ENCODE results near the gene OR10P1.
"Not testable (repeated sequence)": the region's sequence is repeated elsewhere in the genome, so short reads cannot be mapped to it uniquely, and the experiment has no call there.

DNA sequence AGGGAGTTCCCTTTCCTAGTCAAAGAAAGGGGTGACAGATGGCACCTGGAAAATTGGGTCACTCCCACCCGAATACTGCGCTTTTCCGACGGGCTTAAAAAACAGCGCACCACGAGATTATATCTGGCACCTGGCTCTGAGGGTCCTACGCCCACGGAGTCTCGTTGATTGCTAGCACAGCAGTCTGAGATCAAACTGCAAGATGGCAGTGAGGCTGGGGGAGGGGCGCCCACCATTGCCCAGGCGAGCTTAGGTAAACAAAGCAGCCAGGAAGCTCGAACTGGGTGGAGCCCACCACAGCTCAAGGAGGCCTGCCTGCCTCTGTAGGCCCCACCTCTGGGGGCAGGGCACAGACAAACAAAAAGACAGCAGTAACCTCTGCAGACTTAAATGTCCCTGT lies 46.5 kb upstream of the OR10P1 start:
- TF ChIP-seq, protein P1, sequence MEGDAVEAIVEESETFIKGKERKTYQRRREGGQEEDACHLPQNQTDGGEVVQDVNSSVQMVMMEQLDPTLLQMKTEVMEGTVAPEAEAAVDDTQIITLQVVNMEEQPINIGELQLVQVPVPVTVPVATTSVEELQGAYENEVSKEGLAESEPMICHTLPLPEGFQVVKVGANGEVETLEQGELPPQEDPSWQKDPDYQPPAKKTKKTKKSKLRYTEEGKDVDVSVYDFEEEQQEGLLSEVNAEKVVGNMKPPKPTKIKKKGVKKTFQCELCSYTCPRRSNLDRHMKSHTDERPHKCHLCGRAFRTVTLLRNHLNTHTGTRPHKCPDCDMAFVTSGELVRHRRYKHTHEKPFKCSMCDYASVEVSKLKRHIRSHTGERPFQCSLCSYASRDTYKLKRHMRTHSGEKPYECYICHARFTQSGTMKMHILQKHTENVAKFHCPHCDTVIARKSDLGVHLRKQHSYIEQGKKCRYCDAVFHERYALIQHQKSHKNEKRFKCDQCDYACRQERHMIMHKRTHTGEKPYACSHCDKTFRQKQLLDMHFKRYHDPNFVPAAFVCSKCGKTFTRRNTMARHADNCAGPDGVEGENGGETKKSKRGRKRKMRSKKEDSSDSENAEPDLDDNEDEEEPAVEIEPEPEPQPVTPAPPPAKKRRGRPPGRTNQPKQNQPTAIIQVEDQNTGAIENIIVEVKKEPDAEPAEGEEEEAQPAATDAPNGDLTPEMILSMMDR (IDR thresholded peaks at IDR 0.05; ENCODE audit: borderline replicate concordance, extremely low read depth, low read length, poor library complexity, severe bottlenecking) = not testable (repeated sequence)
- not testable (repeated sequence) for TF ChIP-seq EZH2 (IDR thresholded peaks at IDR 0.05; ENCODE audit: borderline replicate concordance, low read depth, low read length, severe bottlenecking)
